ENCODE results near the gene SHISA9. TPM values are rescaled to one million over a fixed set of nuclear protein-coding genes. Genes with fewer than 3 reads are reported as not detected.

SHISA9 gene
- total and polyA plus RNA-seq, 2 of the 4 experiments (the other 2 are of a cell fraction) = under 0.01 TPM; not detected in 1

- Histone ChIP-seq H2BK5ac (ENCODE audit: low read depth, low read length, poor library complexity, severe bottlenecking) (no peak overlapping the region), H3K4me1 (ENCODE audit: control insufficient read depth, insufficient read depth, low read length) (no peaks in the 10 kb centered on the region), H3K27ac (ENCODE audit: insufficient read depth, low read length) (no peak overlapping the region), H4K8ac (ENCODE audit: low read depth in 2 of 2, low read length in 2 of 2) (no peak overlapping the region), H3K4me2 (ENCODE audit: low read depth, low read length) (no peak overlapping the region), H3K9me1 (ENCODE audit: insufficient read depth, low read length) (no peaks in the 10 kb centered on the region), H3K23ac (ENCODE audit: low read depth, low read length) (no peak overlapping the region), H3K4me3 (ENCODE audit: insufficient read depth, low read depth, low read length) (no peak overlapping the region), H3K79me1 (ENCODE audit: low read depth in 1 of 2, low read length in 2 of 2) (no peaks in the 10 kb centered on the region), H4K91ac (ENCODE audit: insufficient read depth, low read depth, low read length) (no peak overlapping the region), H3K36me3 (ENCODE audit: control insufficient read depth, insufficient read depth, low read length) (no peaks in the 10 kb centered on the region), H4K20me1 (ENCODE audit: insufficient read depth, low read length) (no peaks in the 10 kb centered on the region), H2BK120ac (ENCODE audit: low read depth, low read length) (no peak overlapping the region), H2AK5ac (ENCODE audit: low read depth, low read length) (no peak overlapping the region), H3K4ac (ENCODE audit: low read depth, low read length) (no peak overlapping the region), H2BK20ac (ENCODE audit: low read depth, low read length) (no peak overlapping the region), H2BK15ac (ENCODE audit: low read depth, low read length) (no peak overlapping the region), H4K5ac (ENCODE audit: low read depth, low read length) (no peak overlapping the region), H3K56ac (ENCODE audit: extremely low read depth, insufficient read depth, low read length) (no peak overlapping the region), H2AK9ac (replicated peaks; ENCODE audit: low read depth, low read length, poor library complexity) (no peak overlapping the region), H2AFZ (replicated peaks; ENCODE audit: low read length, poor library complexity) (no peak overlapping the region), H3K27me3 (ENCODE audit: control insufficient read depth, insufficient read depth, low read length) (no peaks in the 10 kb centered on the region), H3K9ac (ENCODE audit: low read depth, low read length) (no peak overlapping the region), H3K18ac (ENCODE audit: low read depth, low read length) (no peak overlapping the region), H3K14ac (replicated peaks; ENCODE audit: low read depth, low read length) (no peak overlapping the region), H3K9me3 (ENCODE audit: control insufficient read depth, insufficient read depth, low read length) (peaks cover 12% of the 10 kb centered on the region)
- no peak for ATAC-seq (ENCODE audit: low read depth)
- CTCF ChIA-PET = no interaction called here
- in situ Hi-C loops (cut with MboI; ENCODE audit: low sequenced_read_pairs) = no loop called here
- DNase-seq = no peak
- no peak for TF ChIP-seq CEBPB (IDR thresholded peaks at IDR 0.05; ENCODE audit: low read depth, low read length)
- TF ChIP-seq POLR2A (IDR thresholded peaks at IDR 0.05; ENCODE audit: low read depth, low read length) = no peak
- TF ChIP-seq USF2 (IDR thresholded peaks at IDR 0.05; ENCODE audit: low read depth, low read length) = no peak
- no peak for TF ChIP-seq MXI1 (IDR thresholded peaks at IDR 0.05; ENCODE audit: borderline replicate concordance, low read depth, low read length)
- no peak for TF ChIP-seq MAZ (IDR thresholded peaks at IDR 0.05; ENCODE audit: borderline replicate concordance, low read depth, low read length)
- TF ChIP-seq RAD21 (IDR thresholded peaks at IDR 0.05; ENCODE audit: low read length) = no peak
- TF ChIP-seq RCOR1 (IDR thresholded peaks at IDR 0.05; ENCODE audit: insufficient replicate concordance, low read length) = no peak
- no peak for TF ChIP-seq MAFK (IDR thresholded peaks at IDR 0.05; ENCODE audit: low read depth, low read length)
- TF ChIP-seq, protein P1, sequence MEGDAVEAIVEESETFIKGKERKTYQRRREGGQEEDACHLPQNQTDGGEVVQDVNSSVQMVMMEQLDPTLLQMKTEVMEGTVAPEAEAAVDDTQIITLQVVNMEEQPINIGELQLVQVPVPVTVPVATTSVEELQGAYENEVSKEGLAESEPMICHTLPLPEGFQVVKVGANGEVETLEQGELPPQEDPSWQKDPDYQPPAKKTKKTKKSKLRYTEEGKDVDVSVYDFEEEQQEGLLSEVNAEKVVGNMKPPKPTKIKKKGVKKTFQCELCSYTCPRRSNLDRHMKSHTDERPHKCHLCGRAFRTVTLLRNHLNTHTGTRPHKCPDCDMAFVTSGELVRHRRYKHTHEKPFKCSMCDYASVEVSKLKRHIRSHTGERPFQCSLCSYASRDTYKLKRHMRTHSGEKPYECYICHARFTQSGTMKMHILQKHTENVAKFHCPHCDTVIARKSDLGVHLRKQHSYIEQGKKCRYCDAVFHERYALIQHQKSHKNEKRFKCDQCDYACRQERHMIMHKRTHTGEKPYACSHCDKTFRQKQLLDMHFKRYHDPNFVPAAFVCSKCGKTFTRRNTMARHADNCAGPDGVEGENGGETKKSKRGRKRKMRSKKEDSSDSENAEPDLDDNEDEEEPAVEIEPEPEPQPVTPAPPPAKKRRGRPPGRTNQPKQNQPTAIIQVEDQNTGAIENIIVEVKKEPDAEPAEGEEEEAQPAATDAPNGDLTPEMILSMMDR (conservative IDR thresholded peaks at IDR 0.05; ENCODE audit: low read depth, low read length) = no peak
- TF ChIP-seq BHLHE40 (IDR thresholded peaks at IDR 0.05; ENCODE audit: low read depth, low read length) = no peak
- TF ChIP-seq FOS (IDR thresholded peaks at IDR 0.05; ENCODE audit: low read depth, low read length) = no peak
- TF ChIP-seq SMC3 (IDR thresholded peaks at IDR 0.05; ENCODE audit: low read depth, low read length) = no peak
- no peak for TF ChIP-seq CHD1 (IDR thresholded peaks at IDR 0.05; ENCODE audit: low read depth, low read length)
- no peak for TF ChIP-seq ELK1 (IDR thresholded peaks at IDR 0.05; ENCODE audit: borderline replicate concordance, low read depth, low read length)
- TF ChIP-seq NFE2L2 (IDR thresholded peaks at IDR 0.05; ENCODE audit: low read depth, low read length) = no peak
- WGBS, 2 experiments (ENCODE audit: extremely low coverage in 2 of 2, insufficient read length in 1 of 2) = no CpG with 5 or more reads among the region's 3 CpGs
- dilution Hi-C loops (cut with HindIII; ENCODE audit: low sequenced_read_pairs, unreplicated experiment) = no loop called here
- BruUV-seq (replicated peaks) = no TSS peak
- intact Hi-C loops (cut with micrococcal nuclease) = no loop called here
- POLR2A ChIA-PET (ENCODE audit: unreplicated experiment) = no interaction called here
Measured at GRCh38 chr16:13242201-13242600, 340.8 kb downstream of the SHISA9 start.
